Amygdala (tissue), 56 donors: ENCODE data around the gene TNFSF10.
"Not testable (repeated sequence)": the region's sequence is repeated elsewhere in the genome, so short reads cannot be mapped to it uniquely, and the experiment has no call there.

Experiments used
- DNase-seq, 56 donors: peaks; one replicate each; lab custom pipeline; 2025; lab: John Stamatoyannopoulos, UW

Gene TNFSF10

DNA sequence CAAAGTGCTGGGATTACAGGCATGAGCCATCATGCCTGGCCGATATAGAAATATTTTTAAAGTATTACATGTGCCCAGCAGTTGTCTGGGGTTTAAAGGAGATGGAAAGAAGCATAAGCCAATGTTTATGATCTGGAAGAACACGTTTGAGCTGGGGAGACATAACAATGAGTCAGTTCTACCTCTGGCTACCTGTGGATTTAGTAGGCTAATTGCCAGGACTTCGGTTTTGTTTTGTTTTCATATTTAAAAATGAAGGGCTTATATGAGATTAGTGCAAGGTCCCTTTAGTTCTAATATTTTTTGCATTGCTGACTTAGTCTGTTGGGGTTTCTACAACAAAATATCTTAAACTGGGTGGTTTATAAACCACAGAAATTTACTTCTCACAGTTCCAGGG, 22.9 kb upstream of the TNFSF10 start:
- no peak for DNase-seq

DNA sequence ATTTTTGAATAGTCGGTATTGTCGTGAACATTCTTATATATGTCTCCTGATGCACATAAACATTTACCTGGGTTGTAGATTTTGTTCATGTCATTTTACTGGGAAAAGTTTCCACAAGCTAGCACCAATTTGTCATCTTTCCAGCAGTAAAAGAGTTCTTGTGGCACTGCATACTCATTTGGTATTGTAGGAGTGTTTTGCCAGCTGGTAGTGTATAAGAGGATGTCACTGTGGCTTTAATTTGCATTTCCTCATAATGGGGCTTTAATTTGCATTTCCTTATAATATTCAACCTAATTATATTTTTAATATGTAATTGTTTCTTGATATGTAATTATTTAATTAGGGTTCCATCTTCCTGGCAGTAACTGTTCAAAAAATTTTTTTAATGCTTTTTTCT, 21.2 kb upstream of the TNFSF10 start:
- DNase-seq = no peak

DNA sequence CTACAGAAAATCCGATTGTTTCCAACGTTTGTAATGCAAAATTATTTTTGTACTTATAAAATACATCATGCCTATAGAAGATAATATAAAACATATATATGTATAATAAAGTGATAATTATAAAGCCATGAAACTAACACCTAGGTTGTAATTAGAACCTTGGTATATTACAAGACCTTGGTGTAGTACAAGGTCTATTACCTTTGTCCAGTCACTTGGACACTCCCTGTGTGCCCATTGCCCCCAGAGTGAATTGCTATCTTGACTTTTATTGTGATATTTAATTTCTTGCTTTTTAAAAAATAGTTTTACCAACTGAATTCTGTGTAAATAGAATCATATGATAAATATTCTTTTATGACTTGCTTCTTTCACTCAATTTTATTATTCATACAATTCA, 20.7 kb upstream of the TNFSF10 start:
- no peak for DNase-seq

DNA sequence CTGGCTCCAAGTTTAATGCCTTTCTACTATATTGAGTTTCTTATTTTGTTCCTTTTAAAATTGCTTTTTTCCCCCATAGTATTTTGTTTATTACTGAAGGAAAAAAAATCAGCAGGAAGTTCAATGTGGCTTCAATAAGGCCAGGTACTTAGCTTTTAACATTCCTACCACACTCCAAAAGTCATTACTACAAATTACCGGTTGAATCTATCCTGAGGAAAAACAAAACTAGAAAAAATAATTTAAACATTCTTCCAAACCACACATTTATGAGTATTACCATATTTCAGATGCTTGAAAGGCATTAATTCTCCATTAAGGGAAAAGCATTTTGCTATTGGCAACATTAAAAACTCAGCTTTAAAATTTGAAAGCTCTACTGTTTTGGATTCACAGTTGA, 20.2 kb upstream of the TNFSF10 start:
- no peak for DNase-seq

DNA sequence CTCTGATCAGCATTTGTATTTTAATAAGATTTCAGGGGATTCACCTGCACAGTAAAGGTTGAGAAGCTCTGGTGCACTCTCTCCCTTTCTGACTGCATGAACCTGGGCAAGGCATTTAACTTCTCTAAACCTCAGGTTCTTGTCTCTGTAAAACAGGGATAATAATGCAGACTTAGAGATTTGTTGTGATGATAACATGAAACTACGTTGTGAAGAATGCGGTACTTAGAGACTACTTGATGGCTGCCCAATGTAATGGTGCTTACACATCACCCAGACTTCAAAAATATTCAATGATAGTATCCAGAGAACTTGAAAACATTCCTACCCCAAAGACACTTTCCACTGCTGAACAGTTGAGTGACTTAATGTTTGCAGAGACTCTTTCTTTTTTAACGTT, 19.8 kb upstream of the TNFSF10 start:
- no peak for DNase-seq

DNA sequence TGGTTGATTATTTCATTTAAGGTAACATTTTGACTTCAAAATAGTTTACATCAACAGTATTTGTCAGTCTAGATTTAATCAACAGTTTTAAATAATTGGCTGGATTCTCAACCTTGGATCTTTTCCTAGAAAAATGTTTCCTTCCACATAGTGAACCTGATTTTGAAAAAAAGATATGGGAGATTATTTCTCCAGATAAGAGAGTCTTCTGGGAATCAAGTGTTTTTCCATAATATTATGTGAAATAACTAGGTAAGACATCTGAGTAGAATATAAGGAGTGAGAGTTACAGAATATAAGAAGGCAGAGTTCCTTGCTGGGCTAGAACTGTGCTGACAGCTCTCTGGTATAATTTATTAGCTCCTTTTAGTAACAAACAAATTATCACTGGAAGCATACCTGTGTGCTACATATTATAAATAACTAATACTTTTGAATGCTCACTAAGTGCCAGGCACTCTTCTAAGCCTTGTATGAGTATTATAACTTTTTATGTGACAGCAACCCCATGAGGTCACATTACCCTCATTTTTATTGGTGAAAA, 18.8 kb upstream of the TNFSF10 start:
- no peak for DNase-seq

DNA sequence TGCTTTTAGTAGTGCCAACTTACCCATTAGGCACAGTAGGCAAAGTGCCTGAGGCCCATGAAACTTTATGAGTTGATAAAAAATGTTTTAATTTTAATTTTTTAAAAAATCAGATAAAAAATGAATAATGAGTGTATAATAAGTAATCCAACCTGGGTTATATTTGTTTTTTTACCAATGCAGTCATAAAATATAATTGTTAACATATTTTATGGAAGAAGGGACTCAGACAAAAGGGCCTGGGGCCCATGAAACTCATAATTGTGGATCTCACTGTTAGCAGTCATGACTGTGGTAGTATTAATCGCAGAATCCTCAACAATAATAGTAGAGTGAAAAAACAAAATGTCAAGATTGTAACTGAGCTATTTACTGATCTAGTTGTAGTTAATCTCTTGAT, 16.8 kb upstream of the TNFSF10 start:
- DNase-seq = no peak

DNA sequence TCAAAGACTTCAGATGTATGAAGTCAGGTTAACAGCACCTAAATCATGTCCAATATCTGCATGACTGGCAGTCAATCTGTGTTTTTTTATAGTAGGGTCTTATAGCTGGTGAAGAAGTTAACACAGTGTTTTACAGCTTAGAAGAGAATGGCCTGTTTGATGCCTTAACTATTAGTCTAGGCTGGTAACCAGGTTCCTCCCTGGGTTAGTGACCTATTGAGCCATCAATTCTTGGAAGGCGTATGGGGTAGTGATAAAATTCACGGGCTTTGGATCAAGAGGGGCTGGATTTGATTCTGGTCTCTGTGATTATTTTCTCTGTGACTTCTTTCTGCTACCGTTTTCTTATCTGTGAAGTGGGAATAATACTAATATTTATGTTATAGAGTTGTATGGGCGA, 16.0 kb upstream of the TNFSF10 start:
- DNase-seq = no peak

DNA sequence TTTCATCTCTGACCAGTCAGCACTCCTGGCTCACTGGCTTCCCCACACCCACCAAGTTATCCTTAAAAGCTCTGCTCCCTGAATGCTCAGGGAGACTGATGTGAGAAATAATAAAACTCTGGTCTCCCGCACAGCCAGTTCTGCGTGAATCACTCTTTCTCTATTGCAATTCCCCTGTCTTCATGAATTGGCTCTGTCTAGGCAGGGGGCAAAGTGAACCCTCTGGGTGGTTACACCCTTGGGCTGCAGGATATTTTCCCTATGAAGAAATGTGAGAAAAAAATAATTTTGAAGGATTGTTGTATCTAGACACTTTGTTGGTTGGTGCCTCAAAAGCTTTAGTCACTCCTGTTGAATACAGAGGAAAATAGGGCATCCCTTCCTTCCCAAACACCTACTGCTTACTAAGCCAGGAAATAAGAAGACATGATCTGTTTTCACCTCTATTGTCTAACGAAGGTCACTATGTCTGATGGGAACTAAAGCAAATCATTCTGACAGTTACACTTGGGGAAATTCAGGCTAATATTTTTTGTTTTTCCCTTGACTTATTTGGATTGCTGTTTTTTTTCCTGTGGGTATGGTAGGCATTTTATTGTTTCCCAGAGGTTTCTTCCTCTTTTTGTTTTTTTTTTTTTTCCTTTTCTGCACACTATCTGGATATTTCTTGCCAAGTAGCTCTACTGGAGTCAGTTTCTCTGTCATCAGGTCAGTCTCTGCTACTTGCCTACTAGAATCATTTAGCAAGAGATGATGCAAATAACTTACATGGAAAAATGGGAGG, 15.3 kb upstream of the TNFSF10 start:
- DNase-seq = no peak

DNA sequence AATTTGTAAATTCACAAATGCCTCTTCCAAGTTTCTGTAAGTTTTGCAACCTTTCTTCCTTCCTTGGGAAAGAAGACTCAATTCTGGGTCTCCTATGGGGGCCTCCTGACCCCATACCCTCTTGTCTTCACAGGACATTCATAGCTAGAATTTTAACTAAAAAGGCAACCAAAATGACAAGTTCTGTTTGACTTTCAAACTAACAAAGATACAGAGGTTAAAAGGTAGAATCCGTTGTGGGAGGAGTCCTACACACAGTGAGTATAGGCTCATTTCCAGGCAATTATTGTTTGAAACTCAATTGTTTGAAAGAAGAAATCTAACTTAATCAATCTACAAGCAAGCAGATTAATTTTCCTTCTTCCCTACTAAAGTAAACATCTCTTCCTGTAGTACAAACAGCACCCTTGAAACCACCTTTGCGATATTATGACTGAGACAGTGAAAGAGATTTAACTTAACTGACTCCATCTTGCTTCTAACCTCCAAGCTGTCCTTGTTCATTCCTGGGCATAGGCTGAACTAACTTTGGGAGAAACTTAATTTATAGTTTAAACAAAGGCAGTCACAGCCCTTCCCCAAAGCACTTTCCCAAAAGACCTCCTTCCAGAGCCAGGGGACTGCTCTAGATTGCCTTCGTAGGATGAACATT, 14.4 kb upstream of the TNFSF10 start:
- DNase-seq = no peak

DNA sequence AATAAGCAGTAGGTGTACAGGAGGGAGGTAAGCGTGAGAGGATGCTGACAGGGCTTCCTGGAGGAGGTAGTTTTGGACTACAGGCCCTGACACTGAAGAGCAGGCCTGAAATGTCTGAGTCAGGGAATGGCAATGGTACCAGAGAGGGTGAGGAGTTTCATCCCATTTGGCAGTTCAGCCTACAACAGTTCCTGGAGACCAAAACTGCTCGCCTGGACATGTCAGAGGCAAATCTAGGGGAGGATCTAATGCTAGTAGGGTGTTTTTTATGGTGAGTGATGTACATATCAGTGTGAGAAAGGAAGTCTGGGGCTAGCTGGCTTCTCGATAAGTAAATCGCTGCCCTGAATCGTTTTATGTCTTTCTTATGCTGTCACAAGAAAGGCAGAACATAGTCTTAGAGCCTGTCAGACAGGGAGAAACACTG, 13.8 kb upstream of the TNFSF10 start:
- DNase-seq = no peak

DNA sequence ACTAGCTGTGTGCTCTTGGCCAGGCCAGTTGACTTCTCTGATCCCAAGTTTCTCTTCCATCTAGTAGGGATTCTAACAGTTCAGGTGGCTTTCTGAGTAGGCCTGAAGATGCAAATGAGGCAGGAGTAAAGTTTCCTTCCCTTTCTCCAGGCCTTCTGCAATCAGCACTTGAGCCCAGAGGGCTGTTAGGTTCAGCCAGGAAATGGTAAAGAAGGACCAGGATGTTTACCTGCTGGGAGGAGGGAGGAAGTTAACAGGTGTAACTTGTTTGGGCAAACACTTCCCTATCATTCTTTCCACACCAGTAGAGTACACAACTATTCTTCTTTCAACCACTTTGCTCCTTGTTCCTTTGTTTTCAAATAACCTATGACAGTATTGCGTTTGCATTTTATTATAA, 13.3 kb upstream of the TNFSF10 start:
- DNase-seq = no peak

DNA sequence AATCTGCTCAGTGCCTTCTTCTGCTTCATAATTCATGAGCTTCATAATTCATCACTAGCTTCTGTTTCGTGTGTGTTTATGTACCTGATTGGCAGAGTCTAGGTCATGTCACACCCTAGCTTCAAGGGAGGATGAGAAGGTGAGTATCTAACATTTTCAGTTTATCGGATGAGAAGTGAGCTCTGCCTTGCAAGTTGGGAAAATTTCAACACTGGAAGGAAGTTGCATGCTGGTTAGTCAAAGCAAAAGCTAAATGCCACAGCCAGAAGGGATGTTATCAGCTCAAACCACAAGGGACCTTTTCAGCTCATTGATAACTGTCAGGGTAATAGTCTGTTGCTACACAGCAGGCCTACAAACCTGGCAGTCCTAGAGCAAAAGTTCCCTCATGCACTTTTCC, 7.3 kb upstream of the TNFSF10 start:
- DNase-seq = no peak

DNA sequence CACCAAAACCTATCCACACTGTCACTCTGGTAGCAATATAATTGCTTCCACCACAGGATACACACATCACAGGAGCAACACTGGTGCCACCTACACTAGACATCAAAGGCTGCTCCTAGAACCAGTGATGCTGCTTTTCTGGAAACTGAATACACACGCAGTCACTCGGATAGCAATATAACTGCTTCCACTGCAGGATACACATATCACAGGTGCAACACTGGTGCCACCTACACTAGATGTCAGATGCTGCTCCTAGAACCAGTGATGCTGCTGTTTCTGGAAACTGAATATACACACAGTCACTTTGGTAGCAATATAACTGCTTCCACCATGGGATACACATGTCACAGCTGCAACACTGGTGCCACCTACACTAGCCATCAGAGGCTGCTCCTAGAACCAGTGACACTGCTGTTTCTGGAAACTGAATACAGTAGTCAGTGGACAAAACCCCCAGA, 6.9 kb upstream of the TNFSF10 start:
- no peak for DNase-seq

DNA sequence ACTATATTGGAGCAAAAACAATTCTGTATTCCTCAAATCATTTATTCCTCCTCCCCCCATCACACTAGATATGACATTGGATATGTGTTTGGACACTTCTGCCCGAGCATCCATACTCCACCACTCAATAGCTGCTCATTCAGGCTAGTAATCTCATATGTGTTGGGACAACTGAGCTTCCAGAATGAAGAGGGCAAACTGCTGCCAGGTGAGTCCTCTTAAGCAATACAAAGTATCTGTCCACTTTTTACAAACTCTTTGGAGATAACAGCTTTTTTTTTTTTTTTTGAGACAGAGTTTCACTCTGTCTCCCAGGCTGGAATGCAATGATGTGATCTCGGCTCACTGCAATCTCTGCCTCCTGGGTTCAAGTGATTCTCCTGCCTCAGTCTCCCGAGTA, 5.4 kb upstream of the TNFSF10 start:
- no peak for DNase-seq

DNA sequence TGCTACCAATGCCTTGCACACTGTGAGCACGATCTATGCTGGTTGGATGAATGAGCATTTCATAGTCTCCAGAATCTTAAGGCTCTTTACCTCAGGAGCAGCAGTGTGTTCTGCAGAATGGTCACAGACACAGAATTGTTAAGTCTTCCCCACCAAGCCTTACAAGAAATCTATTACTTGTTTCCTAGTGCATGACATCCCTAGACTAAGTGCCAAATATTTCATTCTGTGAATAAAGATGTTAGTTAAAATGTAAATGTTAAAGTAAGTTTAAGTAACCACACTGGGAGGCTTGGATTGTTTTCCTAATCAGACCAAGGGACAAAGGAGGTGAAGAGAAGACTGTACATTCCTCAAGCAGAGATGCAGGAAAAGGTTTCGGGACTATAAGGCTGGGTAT, 4.1 kb upstream of the TNFSF10 start:
- no peak for DNase-seq

DNA sequence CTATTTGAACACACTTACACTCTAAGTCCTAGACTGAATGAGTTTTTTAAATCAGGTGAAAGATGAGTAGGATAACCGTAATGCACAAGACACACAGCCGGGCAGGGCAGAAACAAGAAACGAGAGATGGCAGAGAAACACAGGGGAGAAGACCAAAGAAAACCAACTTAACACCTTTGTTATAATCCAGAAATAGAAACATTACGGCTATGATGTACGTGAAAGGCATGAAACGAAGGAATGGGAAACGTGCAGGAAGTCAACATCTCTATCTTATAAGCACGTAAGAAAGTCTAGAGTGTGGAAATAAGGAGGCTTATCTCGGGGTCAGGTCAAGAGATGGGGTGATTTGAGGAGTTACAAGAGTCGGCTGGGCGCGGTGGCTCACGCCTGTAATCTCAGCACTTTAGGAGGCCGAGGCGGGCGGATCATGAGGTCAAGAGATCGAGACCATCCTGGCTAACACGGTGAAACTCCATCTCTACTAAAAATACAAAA, 1.9 kb upstream of the TNFSF10 start:
- DNase-seq = no peak

DNA sequence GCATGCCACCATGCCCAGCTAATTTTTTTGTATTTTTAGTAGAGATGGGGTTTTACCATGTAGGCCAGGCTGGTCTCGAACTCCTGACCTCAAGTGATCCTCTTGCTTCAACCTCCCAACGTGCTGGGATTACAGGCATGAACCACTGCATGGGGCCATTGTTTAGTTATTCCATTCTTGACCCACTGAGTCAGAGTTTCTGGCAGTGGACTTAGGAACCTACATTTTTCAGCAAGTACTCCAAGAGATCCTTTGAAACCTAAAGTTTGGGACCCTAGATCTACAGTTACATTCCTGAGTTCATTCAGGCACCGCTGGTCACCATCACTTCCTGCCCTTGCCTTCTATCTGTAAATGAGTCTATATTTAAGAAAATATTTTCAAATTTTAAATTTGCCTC, 1.4 kb upstream of the TNFSF10 start:
- no peak for DNase-seq

DNA sequence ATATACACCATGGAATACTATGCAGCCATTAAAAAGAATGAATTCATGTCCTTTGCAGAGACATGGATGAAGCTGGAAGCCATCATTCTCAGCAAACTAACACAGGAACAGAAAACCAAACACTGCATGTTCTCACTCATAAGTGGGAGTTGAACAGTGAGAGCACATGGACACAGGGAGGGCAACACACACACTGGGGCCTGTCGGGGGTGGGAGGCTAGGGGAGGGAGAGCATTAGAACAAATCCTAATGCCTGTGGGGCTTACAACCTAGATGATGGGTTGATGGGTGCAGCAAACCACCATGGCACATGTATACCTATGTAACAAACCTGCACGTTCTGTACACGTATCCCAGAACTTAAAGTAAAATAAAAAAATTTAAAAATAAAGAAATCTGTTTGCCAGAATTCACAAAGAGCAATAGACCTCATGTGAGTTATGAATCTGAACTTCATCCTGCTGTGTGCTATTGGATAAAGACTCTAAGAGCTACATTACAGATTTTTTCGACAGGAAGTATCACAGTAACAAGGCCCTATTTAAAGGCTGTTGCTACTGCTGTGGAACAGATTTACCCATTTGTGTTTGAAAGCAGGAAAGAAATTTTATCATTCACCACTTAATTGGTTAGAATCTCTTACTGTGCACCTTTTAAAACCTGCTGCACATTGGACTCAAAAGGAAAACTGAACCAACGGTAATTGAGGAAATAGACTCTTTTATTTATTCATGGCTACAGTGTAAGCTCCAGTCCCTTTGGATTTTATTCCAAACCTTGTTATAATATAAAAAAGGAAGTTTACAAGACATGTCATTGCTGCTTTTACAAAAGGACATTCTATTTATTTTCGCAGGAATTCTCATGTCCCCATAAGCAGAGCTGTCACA, 1.1 kb downstream of the TNFSF10 start:
- not testable (repeated sequence) for DNase-seq

DNA sequence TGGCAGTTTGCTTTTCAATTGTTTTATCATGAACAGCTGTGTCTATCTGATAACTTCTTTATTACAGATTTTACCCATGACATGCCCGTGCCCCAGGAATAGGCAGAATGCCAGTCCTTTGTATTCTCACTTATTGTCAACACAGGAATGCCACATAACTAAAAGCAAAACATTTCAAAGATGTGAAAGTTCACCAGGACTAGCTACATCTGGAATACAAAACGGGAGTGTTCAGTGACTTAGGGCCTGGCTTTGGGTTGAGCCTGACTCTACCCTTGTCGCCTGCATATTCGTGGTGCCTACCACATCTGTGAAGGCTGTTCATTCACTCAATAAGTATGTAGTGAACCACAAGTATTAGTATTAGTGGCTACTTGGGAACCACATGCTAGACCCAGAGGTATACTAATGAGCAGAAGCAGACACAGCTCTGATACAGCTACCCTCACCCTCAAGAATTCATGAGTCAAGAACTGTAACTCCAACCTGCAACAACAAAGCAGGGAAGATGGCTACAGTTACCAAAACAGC, 2.9 kb downstream of the TNFSF10 start:
- DNase-seq = no peak

DNA sequence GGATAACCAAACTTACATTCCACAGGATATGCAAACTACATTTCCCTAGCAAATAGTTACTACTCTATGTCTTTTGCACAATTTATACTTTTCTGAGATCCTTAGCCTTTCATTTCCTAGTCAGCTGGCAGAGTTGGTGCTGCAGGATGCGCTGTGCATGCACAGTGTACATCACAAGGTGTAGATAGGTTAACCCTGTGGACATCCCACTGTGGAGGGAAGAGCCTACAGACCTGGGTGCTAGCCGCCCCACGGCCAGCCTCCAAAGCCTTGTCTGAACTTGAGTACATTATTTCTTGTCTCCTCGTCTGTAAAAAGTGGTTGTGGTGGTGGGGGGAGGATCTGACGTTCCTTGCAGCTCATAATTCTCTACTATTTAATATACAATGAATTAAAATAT, 3.5 kb downstream of the TNFSF10 start:
- DNase-seq = no peak
